8988T (cell line): ENCODE data around the gene NDUFB11.

Source experiments
- DNase-seq: peaks from one replicate; pipeline ENCODE4 v3.0.0; 2011

NDUFB11 gene

GRCh38 chrX:47174376-47174775 is 29.9 kb upstream of the NDUFB11 start:
- no peak for DNase-seq

GRCh38 chrX:47172971-47173792 is 28.7 kb upstream of the NDUFB11 start:
- DNase-seq = no peak

GRCh38 chrX:47172549-47172948 is 28.0 kb upstream of the NDUFB11 start:
- DNase-seq = no peak

DNA sequence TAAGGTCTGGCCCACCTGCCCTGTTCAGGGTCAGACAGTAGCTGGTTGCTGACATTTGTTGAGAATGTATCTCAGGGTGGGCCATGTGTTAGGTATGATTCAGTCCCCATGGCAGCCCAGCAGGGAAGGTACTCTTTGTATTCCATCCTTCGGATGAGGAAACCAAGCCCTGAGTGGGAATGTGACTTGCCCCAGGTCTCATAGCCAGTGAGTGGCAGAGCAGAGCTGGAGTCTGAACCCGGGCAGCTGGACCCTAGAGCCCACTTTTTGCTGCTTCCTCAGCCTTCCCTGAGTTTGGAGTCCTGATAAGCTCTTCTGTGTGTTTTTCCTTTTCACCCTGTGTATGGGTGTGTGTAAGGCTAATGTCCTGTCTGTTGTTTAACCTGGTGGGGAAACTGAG is 27.5 kb upstream of the NDUFB11 start:
- no peak for DNase-seq

DNA sequence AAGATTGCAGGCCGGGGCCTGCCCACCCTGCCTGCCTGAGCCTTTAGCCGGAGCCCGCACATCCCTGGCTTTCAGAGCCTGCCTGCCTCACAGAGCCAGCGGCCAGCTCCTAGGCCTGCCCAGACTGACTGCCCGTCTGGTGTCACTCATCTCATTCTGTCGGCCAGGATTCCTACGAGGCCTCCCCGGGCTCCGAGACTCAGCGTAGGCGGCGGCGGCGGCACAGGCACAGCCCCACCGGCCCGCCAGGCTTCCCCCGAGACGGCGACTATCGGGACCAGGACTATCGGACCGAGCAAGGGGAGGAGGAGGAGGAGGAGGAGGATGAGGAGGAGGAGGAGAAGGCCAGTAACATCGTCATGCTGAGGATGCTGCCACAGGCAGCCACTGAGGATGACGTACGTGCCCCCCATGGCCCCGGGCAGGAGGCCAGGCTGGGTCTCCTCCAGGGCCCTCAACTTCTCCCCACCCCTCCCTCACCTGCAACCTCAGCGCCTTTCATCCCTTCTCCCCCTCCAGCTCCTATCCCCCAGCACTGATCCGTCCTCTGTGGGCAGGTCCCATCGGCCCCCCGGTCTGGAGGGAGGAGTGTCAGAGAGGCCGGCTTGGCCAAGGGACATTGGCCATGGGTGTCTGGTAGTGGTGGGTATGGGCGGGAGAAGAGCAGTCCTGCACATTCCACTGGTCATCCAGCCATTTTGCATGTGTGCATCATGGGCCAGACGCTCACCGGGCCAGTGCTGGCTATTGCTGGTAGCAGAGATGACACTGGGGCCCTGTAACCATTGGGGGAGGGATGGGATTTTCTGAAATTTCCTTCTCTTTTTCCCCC is 26.6 kb upstream of the NDUFB11 start:
- peak; percentile 6 for DNase-seq

DNA sequence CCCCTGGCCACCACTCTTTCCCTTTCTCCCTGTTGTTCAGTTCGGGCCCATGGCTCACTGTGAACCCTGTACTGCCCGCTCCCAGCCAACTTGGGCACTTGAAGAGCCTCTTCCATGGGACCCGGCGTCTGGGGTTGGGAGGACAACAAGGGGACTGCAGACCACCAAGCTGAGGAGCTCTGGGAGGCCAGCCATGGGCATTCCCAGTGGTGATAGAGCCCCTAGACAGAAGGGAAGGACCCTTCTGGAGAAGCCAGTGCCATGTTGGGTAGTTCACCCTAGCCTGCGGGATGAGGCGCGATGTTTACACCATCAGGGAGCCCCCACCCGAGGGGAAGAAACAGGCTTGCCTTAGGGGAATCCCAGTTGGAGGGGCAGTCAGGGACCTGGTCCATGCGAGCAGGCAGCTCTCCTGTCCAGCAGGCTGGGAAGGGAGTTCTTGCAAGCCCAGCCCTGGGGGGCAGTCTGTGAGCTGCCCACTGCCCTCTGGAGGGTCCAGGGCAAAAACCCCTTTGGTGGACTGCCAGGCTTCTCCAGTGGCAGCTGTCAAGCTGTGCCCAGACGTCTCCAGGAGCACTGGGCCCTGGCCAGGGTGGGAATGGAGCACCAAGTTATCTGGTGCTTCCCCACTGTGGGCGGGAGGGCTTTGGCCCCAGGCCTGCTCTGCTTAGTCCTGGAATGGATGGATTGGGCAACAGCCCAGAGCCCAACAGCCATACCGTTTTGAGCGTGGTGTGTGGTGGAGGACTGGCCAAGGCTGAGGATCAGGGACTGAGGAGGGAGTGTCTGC is 25.4 kb upstream of the NDUFB11 start:
- peak; percentile 2 for DNase-seq

DNA sequence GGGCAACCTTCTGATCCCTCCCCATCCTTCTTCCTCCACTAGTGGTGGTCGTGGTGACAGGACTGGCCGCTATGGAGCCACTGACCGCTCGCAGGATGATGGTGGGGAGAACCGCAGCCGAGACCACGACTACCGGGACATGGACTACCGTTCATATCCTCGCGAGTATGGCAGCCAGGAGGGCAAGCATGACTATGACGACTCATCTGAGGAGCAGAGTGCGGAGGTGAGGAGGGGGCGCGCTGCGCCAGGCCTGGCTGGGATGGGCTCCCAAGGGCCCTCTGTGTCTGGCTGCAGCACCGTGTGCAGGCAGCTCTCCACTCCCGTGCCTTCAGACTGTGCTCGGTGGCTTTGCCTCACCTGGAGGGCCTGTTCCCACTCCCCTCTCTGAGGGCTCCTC is 24.8 kb upstream of the NDUFB11 start:
- DNase-seq = peak; percentile 9

GRCh38 chrX:47168495-47169073 is 24.1 kb upstream of the NDUFB11 start:
- DNase-seq = no peak

DNA sequence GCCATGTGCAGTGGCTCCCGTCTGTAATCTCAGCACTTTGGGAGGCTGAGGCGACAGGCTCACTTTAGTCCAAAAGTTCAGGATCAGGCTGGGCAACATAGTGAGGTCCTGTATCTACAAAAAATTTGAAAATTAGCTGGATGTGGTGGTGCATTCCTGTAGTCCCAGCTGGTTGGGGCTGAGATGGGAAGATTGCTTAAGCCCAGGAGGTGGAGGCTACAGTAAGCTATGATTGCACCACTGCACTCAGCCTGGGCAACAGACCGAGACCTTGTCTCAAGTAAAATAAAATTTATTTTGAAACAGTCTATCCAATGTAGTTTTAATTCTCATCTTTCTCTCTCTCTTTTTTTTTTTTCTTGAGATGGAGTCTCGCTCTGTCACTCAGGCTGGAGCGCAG is 21.6 kb upstream of the NDUFB11 start:
- no peak for DNase-seq

GRCh38 chrX:47164420-47164819 is 19.9 kb upstream of the NDUFB11 start:
- no peak for DNase-seq

- no peak for DNase-seq
Measured at GRCh38 chrX:47162927-47163583, 18.6 kb upstream of the NDUFB11 start.

DNA sequence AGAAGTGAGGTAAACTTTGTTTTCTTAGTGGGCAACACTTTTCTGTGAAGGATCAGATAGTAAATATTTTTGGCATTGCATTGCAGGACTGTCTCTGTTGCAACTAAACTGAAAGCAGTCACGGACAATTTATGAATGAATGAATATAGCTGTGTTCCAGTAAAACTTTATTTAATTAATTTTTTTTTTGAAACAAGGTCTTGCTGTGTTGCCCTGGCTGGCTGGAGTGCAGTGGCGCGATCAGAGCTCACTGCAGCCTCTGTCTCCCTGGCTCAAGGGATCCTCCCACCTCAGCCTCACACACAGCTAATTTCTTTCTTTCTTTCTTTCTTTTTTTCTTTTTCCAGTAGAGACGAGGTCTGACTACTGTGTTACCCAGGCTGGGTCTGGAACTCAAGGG is 16.3 kb upstream of the NDUFB11 start:
- peak; percentile 3 for DNase-seq

- no peak for DNase-seq
Measured at GRCh38 chrX:47158781-47159180, 14.3 kb upstream of the NDUFB11 start.

DNA sequence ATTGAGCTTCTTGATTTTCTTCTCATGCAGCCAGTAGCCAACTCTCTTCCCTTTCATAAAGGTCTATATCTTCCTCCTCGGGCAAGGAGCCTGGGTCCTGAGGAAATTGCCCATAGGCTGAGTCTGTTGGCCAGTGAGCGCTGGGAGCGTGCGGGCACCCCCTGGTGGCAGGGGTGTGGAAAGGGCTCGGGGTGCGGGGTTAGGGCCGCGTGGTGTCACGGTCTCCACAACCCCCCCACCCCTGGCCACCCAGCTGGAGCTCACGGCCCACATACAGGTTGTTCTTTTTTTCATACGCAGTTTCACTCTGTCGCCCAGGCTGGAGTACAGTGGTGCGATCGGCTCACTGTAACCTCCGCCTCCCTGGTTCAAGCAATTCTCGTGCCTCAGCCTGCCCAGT is 13.6 kb upstream of the NDUFB11 start:
- DNase-seq = no peak

GRCh38 chrX:47156611-47157520 is 12.4 kb upstream of the NDUFB11 start:
- DNase-seq = no peak

DNA sequence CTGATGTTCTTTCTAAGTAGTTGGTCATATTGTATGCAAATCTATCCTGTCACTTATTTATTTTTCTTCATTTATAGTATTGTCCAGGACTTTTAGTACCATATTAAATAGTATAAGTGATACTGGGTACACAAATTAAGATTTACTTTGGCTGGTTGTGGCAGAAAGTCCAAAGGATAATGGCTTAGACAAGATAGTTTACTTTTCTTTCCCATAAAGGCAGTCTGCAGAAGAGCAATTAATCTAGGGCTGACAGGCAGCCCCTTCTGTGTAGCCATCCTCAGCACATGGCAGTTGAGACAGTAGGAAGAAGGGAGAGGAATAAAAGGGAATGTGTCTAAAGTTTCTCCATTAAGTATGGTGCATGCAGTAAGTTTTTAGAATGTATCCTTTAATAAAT is 6.9 kb upstream of the NDUFB11 start:
- DNase-seq = no peak

DNA sequence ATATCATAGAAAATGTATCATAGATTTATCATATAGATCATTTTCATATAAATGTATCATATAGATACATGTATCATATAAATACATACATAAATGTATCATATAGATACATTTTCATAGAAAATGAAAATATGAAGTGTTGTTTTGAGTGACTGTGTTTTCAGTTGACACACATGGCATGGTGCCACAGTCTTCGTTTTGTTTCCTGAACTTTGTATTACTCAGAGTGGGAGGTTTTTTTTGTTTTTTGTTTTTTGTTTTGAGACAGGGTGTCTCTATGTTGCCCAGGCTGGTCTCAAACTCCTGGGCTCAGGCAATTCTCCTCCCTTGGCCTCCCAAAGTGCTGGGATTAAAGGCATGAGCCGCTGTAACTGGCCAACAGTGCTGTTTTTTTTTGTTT is 4.4 kb upstream of the NDUFB11 start:
- DNase-seq = no peak

- DNase-seq = no peak
Measured at GRCh38 chrX:47146936-47147859, 2.7 kb upstream of the NDUFB11 start.

DNA sequence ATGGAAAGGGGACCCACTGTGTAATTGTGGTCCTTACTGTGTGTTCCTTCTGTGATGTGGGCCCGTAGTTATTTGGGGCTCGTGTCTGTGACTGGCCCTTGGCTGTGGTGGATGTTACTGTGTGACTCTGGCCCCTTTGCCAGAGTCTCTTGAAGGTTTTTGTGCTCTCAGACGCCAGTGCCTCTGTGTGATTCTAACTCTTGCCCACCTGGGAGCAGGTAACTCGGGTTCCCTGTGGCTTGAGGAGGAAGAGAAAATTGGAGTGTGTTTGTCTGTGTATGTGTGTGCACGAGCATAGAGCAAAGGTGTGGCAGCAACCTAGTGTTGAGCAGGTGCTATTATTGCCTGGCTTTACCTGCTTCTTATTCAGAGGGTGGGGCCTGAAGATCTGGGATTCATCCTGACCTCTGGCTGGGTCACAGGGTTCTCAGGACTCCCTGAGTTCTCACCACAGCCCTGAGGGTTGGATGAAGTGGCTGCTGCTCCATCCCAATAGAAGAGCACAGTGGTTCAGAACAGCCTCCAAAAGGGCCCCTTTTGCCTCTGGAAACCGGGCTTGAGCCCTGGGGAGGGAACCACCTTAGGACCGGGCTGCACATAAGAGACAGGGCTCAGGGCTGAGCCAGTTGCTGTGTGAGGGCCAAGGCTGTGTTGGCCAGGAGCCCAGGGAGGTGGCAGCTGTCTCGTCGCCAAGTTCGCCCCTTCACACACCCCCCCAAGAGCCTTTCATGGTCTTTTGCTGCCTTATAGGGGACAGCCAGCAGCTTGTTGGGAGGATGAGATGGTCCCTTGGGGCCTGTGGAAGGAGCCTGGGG is 1.8 kb upstream of the NDUFB11 start:
- DNase-seq = no peak
